GM12875 (cell line): ENCODE measurements around the gene FSD1.

ENCODE experiments used
- H3K4me3 ChIP-seq: one replicate; pipeline ENCODE4 v1.5.1; 2011; ENCODE audit warnings: low read depth, low read length, control low read depth
- CTCF ChIP-seq: IDR thresholded peaks from 2 replicates; pipeline ENCODE4 v1.5.1; 2011; ENCODE audit warnings: low read depth, mild to moderate bottlenecking, control low read depth, inconsistent platforms, low read length, moderate library complexity, borderline replicate concordance; ENCODE audit not compliant: insufficient read depth

Gene FSD1

GRCh38 chr19:4327877-4328242 lies 23.5 kb downstream of the FSD1 start:
- no peak overlapping the region for H3K4me3 ChIP-seq
- no peak for TF ChIP-seq CTCF

- peak overlapping the region; percentile 37 for H3K4me3 ChIP-seq
- no peak for TF ChIP-seq CTCF
Measured at GRCh38 chr19:4328243-4328990, 24.0 kb downstream of the FSD1 start.

GRCh38 chr19:4328991-4329681 lies 24.7 kb downstream of the FSD1 start:
- H3K4me3 ChIP-seq, result peak overlapping the region; percentile 37

GRCh38 chr19:4329858-4330257 lies 25.5 kb downstream of the FSD1 start:
- no peak overlapping the region for H3K4me3 ChIP-seq
- TF ChIP-seq CTCF, result no peak

GRCh38 chr19:4334929-4335570 lies 30.7 kb downstream of the FSD1 start:
- TF ChIP-seq CTCF, result no peak
- no peak overlapping the region for H3K4me3 ChIP-seq

- TF ChIP-seq CTCF, result no peak
- peak overlapping the region; percentile 45 for H3K4me3 ChIP-seq
Measured at GRCh38 chr19:4337906-4338440, 33.6 kb downstream of the FSD1 start.

GRCh38 chr19:4338441-4339355 lies 34.3 kb downstream of the FSD1 start, which contains the start of gene STAP2:
Gene STAP2 (minus strand): TSS chr19:4338827. CDS start chr19:4338753, 74 bp downstream.
- no peak for TF ChIP-seq CTCF
- peak within 1 kb of the TSS; percentile 45 for H3K4me3 ChIP-seq
